ENCODE measurements around the gene GAS2L1.

DNA sequence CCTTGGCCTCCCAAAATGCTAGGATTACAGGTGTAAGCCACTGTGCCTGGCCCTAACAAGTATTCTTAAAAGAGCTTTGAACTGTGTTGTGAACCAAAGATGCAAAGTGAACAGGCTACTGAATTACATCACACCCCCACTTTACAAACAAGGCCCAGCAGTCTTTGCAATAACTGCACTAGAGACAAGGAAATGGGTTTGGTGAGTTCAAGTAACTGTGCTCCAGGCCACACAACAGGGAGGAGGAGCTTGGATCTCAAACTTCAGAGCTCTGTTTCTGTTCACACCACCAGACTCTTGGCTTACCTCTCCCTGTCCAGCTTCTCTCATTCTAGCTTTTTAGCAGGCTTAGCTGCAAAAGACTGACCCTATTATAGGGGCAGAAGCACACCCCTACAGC lies 39.5 kb downstream of the GAS2L1 start:
- TF ChIP-seq, protein P1, sequence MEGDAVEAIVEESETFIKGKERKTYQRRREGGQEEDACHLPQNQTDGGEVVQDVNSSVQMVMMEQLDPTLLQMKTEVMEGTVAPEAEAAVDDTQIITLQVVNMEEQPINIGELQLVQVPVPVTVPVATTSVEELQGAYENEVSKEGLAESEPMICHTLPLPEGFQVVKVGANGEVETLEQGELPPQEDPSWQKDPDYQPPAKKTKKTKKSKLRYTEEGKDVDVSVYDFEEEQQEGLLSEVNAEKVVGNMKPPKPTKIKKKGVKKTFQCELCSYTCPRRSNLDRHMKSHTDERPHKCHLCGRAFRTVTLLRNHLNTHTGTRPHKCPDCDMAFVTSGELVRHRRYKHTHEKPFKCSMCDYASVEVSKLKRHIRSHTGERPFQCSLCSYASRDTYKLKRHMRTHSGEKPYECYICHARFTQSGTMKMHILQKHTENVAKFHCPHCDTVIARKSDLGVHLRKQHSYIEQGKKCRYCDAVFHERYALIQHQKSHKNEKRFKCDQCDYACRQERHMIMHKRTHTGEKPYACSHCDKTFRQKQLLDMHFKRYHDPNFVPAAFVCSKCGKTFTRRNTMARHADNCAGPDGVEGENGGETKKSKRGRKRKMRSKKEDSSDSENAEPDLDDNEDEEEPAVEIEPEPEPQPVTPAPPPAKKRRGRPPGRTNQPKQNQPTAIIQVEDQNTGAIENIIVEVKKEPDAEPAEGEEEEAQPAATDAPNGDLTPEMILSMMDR (IDR thresholded peaks at IDR 0.05 in 8 of 11, conservative IDR thresholded peaks at IDR 0.05 in 3 of 11), result no peak
- TF ChIP-seq POLR2A (IDR thresholded peaks at IDR 0.05), result no peak
